ENCODE measurements around the gene XIRP2. TPM values are rescaled to one million over a fixed set of nuclear protein-coding genes. Genes with fewer than 3 reads are reported as not detected.

Gene XIRP2
- total RNA-seq, 4 donors from 2014 or later: 0.27 TPM; not detected in 3

GRCh38 chr2:167292430-167293171 is 404.3 kb downstream of the XIRP2 start, which contains the start of gene B3GALT1:
TSS of gene B3GALT1 (plus strand) at chr2:167293001.
- peaks cover 0 to 20% (median 2%) of the 10 kb centered on the region in 4 donors for H3K4me1 ChIP-seq
- intact Hi-C loops (cut with DNase I; ENCODE audit: low total_unique reads) (loop anchor here (2.0 kb wide), 1 partner anchor 14 kb away; no protein-coding TSS in a partner anchor), in situ Hi-C loops (cut with MboI; ENCODE audit: low pct_ligation_motif_present in 1 of 4, low pct_unique_long_range_greater_than_20kb in 1 of 4, low sequenced_read_pairs in 3 of 4) (loop anchor here in 1 of 4 donors (25.0 kb wide), 1 partner anchor 820 kb away; no protein-coding TSS in a partner anchor)
- TF ChIP-seq POLR2A (IDR thresholded peaks at IDR 0.05) (peak; percentile 70), CTCF (IDR thresholded peaks at IDR 0.05) (peak in 4 of 5 experiments; percentile 22 to 44 (median 38)), POLR2AphosphoS5 (IDR thresholded peaks at IDR 0.05) (peak; percentile 45 to 79 (median 75)), EP300 (IDR thresholded peaks at IDR 0.05; ENCODE audit: low read depth) (no peak)
- peak within 1 kb of the TSS; percentile 69 to 84 (median 76) for H3K4me3 ChIP-seq
- no peaks in the 10 kb centered on the region for H3K9me3 ChIP-seq
- no peaks in the 10 kb centered on the region for H3K36me3 ChIP-seq
- peaks cover 30% of the 10 kb centered on the region for H3K27me3 ChIP-seq
- H3K27ac ChIP-seq: peak within 1 kb of the TSS; percentile 91 to 92 (median 91)
- peak; percentile 89 for DNase-seq
- WGBS, 2 donors (ENCODE audit: low coverage in 1 of 2): 2% methylated on average over 38 of the region's 79 CpGs; no CpG with 5 or more reads in 1 of the 2 donors

GRCh38 chr2:167293172-167293781 is 405.0 kb downstream of the XIRP2 start:
- peaks cover 30% of the 10 kb centered on the region for H3K27me3 ChIP-seq
- H3K4me3 ChIP-seq: peak overlapping the region; percentile 55 to 78 (median 72)
- peak overlapping the region; percentile 91 to 92 (median 91) for H3K27ac ChIP-seq
- in situ Hi-C loops (cut with MboI; ENCODE audit: low pct_ligation_motif_present in 1 of 4, low pct_unique_long_range_greater_than_20kb in 1 of 4, low sequenced_read_pairs in 3 of 4) (loop anchor here in 1 of 4 donors (25.0 kb wide), 1 partner anchor 819 kb away; no protein-coding TSS in a partner anchor), intact Hi-C loops (cut with DNase I; ENCODE audit: low total_unique reads) (loop anchor here (2.0 kb wide), 1 partner anchor 14 kb away; no protein-coding TSS in a partner anchor)
- TF ChIP-seq POLR2AphosphoS5 (IDR thresholded peaks at IDR 0.05) (no peak), EP300 (IDR thresholded peaks at IDR 0.05; ENCODE audit: low read depth) (no peak), POLR2A (IDR thresholded peaks at IDR 0.05) (no peak), CTCF (IDR thresholded peaks at IDR 0.05) (no peak)
- H3K4me1 ChIP-seq: peaks cover 0 to 20% (median 2%) of the 10 kb centered on the region in 4 donors
- no peaks in the 10 kb centered on the region for H3K36me3 ChIP-seq
- no peaks in the 10 kb centered on the region for H3K9me3 ChIP-seq
- 2% methylated on average over 58 of the region's 68 CpGs; no CpG with 5 or more reads in 1 of the 2 donors for WGBS, 2 donors (ENCODE audit: low coverage in 1 of 2)
- DNase-seq: peak; percentile 32

- TF ChIP-seq CTCF (IDR thresholded peaks at IDR 0.05): no peak
- TF ChIP-seq EP300 (IDR thresholded peaks at IDR 0.05; ENCODE audit: low read depth): no peak
- no peak for TF ChIP-seq POLR2A (IDR thresholded peaks at IDR 0.05)
- no peak for TF ChIP-seq POLR2AphosphoS5 (IDR thresholded peaks at IDR 0.05)
- peaks cover 30% of the 10 kb centered on the region for H3K27me3 ChIP-seq
- 10 to 17% methylated on average over 9 to 31 of the region's 39 CpGs for WGBS, 2 donors (ENCODE audit: low coverage in 1 of 2)
- DNase-seq: peak; percentile 38
- intact Hi-C loops (cut with DNase I; ENCODE audit: low total_unique reads): loop anchor here (2.0 kb wide), 1 partner anchor 13 kb away; no protein-coding TSS in a partner anchor
- H3K36me3 ChIP-seq: no peaks in the 10 kb centered on the region
- H3K27ac ChIP-seq: peak overlapping the region; percentile 91 to 92 (median 91)
- no peaks in the 10 kb centered on the region for H3K9me3 ChIP-seq
- in situ Hi-C loops (cut with MboI; ENCODE audit: low pct_ligation_motif_present in 1 of 4, low pct_unique_long_range_greater_than_20kb in 1 of 4, low sequenced_read_pairs in 3 of 4): loop anchor here in 1 of 4 donors (25.0 kb wide), 1 partner anchor 818 kb away; no protein-coding TSS in a partner anchor
- peak overlapping the region; percentile 55 to 78 (median 72) for H3K4me3 ChIP-seq
- peaks cover 0 to 20% (median 2%) of the 10 kb centered on the region in 4 donors for H3K4me1 ChIP-seq
Measured at GRCh38 chr2:167293943-167294775, 405.9 kb downstream of the XIRP2 start.

All from transverse colon (tissue), 4 donors.